ENCODE data around the gene KRTAP9-2.

GRCh38 chr17:41199421-41200078, 26.9 kb upstream of the KRTAP9-2 start:
- TF ChIP-seq CTCF (tag by site-specific recombination; IDR thresholded peaks at IDR 0.05) (no peak), ZFP3 (tag by site-specific recombination; IDR thresholded peaks at IDR 0.05; ENCODE audit: low read depth) (no peak)
